Testis (tissue), 3 donors: ENCODE data around the gene PTPRD. TPM values are rescaled to one million over a fixed set of nuclear protein-coding genes. Genes with fewer than 3 reads are reported as not detected.

Experiments used
- DNase-seq: peaks from one replicate; pipeline ENCODE4 v3.0.0-alpha.2; 2019
- H3K27ac ChIP-seq, 2 donors: fragments of 200-600 bp; sonication (generic); one replicate each; pipeline ENCODE4 v1.5.1; 2019
- H3K27me3 ChIP-seq: fragments of 200-600 bp; sonication (generic); one replicate; pipeline ENCODE4 v1.5.1; 2019
- H3K36me3 ChIP-seq: fragments of 200-600 bp; sonication (generic); one replicate; pipeline ENCODE4 v1.5.1; 2017; ENCODE audit warnings: low read depth; ENCODE audit errors: missing control alignments
- H3K4me1 ChIP-seq: fragments of 200-600 bp; sonication (generic); one replicate; pipeline ENCODE4 v1.5.1; 2019
- H3K4me3 ChIP-seq, 2 donors: fragments of 200-600 bp; sonication (generic); one replicate each; pipeline ENCODE4 v1.5.1; 2017 to 2019
- H3K9me3 ChIP-seq: fragments of 200-600 bp; sonication (generic); one replicate; pipeline ENCODE4 v1.5.1; 2017
- CTCF ChIP-seq, 3 experiments: fragments of 450-650 bp in 2 of 3; fragments of 200-600 bp in 1 of 3; sonication (generic) in 1 of 3; IDR thresholded peaks; one replicate each; pipeline ENCODE4 v1.5.1; 2016 to 2019; ENCODE audit warnings: antibody characterized with exemption in 3 of 3, mild to moderate bottlenecking in 2 of 3, moderate library complexity in 1 of 3
- POLR2A ChIP-seq: fragments of 450-650 bp; IDR thresholded peaks from one replicate; pipeline ENCODE4 v1.6.1; 2017; ENCODE audit warnings: antibody characterized with exemption, mild to moderate bottlenecking, moderate library complexity
- WGBS, 2 donors: methylation state at CpG; one replicate each; pipeline ENCODE4 v1.1.5; 2018; 5-methylcytosine and 5-hydroxymethylcytosine counted together
- intact Hi-C: fragments of 100-400 bp; cut with DNase I; formaldehyde crosslinking; loops from one replicate; pipeline ENCODE4 v1.15.1; 2023; ENCODE audit warnings: low total_unique reads
- polyA plus RNA-seq: library from polyadenylated mRNA; stranded (reverse); fragments of 350-450 nt; fragmentation: Illumina TruSeq; extraction: RNeasy Lipid Tissue Mini Kit (QIAGEN cat#74804); gene quantifications from one replicate; pipeline ENCODE4 v1.2.3, GENCODE V29; 2014; ENCODE audit warnings: low read depth, low replicate concordance; ENCODE audit not compliant: insufficient read depth
- total RNA-seq, 2 donors: library from RNA; depleted of rRNA; stranded (reverse); fragments of >200 nt; gene quantifications; one replicate each; pipeline ENCODE4 v1.2.3, GENCODE V29; 2016

PTPRD gene
- total and polyA plus RNA-seq, 3 donors from 2014 or later, result 15.4 to 33.6 (median 32.5) TPM

- intact Hi-C loops, result no loop called here
- no peak overlapping the region for H3K4me3 ChIP-seq
- 58 to 69% methylated on average over 1 of the region's 1 CpG for WGBS, 2 donors
- no peak for TF ChIP-seq CTCF (IDR thresholded peaks at IDR 0.05)
- TF ChIP-seq POLR2A, result no peak
- no peaks in the 10 kb centered on the region for H3K4me1 ChIP-seq
- no peak overlapping the region for H3K27ac ChIP-seq
- H3K36me3 ChIP-seq, result no peaks in the 10 kb centered on the region
- H3K9me3 ChIP-seq, result no peaks in the 10 kb centered on the region
- no peaks in the 10 kb centered on the region for H3K27me3 ChIP-seq
- DNase-seq, result no peak
Measured at GRCh38 chr9:8887369-8887768, 1725.4 kb downstream of the PTPRD start.

GRCh38 chr9:8883321-8883720, 1729.5 kb downstream of the PTPRD start:
- no peak overlapping the region for H3K27ac ChIP-seq
- no peaks in the 10 kb centered on the region for H3K36me3 ChIP-seq
- intact Hi-C loops, result no loop called here
- WGBS, 2 donors, result 43 to 54% methylated on average over 1 of the region's 1 CpG
- H3K9me3 ChIP-seq, result no peaks in the 10 kb centered on the region
- DNase-seq, result no peak
- H3K4me1 ChIP-seq, result no peaks in the 10 kb centered on the region
- no peak overlapping the region for H3K4me3 ChIP-seq
- H3K27me3 ChIP-seq, result no peaks in the 10 kb centered on the region
- TF ChIP-seq POLR2A (no peak), CTCF (IDR thresholded peaks at IDR 0.05) (no peak)

GRCh38 chr9:8880060-8880459, 1732.7 kb downstream of the PTPRD start:
- WGBS, 2 donors, result 95 to 96% methylated on average over 3 of the region's 3 CpGs

GRCh38 chr9:8879284-8879683, 1733.5 kb downstream of the PTPRD start:
- no peak overlapping the region for H3K4me3 ChIP-seq
- H3K4me1 ChIP-seq, result no peaks in the 10 kb centered on the region
- no peaks in the 10 kb centered on the region for H3K27me3 ChIP-seq
- no peak overlapping the region for H3K27ac ChIP-seq
- no peak for DNase-seq
- no peak for TF ChIP-seq CTCF (IDR thresholded peaks at IDR 0.05)
- TF ChIP-seq POLR2A, result no peak
- no peaks in the 10 kb centered on the region for H3K9me3 ChIP-seq
- intact Hi-C loops, result no loop called here
- no peaks in the 10 kb centered on the region for H3K36me3 ChIP-seq
- 69 to 71% methylated on average over 2 of the region's 2 CpGs for WGBS, 2 donors

More at GRCh38 chr9:8880060-8880459, 1732.7 kb downstream of the PTPRD start:
- TF ChIP-seq CTCF (IDR thresholded peaks at IDR 0.05) (no peak), POLR2A (no peak)
- Histone ChIP-seq H3K27ac (no peak overlapping the region), H3K9me3 (no peaks in the 10 kb centered on the region), H3K36me3 (no peaks in the 10 kb centered on the region), H3K4me1 (no peaks in the 10 kb centered on the region), H3K27me3 (no peaks in the 10 kb centered on the region), H3K4me3 (no peak overlapping the region)
- intact Hi-C loops, result no loop called here
- no peak for DNase-seq

GRCh38 chr9:8877753-8878494, 1734.9 kb downstream of the PTPRD start:
- TF ChIP-seq CTCF (IDR thresholded peaks at IDR 0.05), result no peak
- H3K9me3 ChIP-seq, result no peaks in the 10 kb centered on the region
- no peaks in the 10 kb centered on the region for H3K27me3 ChIP-seq
- 55 to 57% methylated on average over 3 of the region's 3 CpGs for WGBS, 2 donors
- DNase-seq, result no peak
- intact Hi-C loops, result no loop called here
- no peak overlapping the region for H3K4me3 ChIP-seq
- H3K4me1 ChIP-seq, result no peaks in the 10 kb centered on the region
- no peaks in the 10 kb centered on the region for H3K36me3 ChIP-seq
- no peak overlapping the region for H3K27ac ChIP-seq
